LNCAP (cell line): ENCODE data around the gene TBXAS1.

ENCODE experiments used
- CTCF ChIP-seq: fragments of 450-650 bp; IDR thresholded peaks from 2 replicates; pipeline ENCODE4 v1.5.1; 2017; ENCODE audit warnings: mild to moderate bottlenecking

TBXAS1 gene

GRCh38 chr7:139886206-139886605 is 57.1 kb downstream of the TBXAS1 start:
- TF ChIP-seq CTCF, result no peak

- no peak for TF ChIP-seq CTCF
Observed at GRCh38 chr7:139886899-139887298, 57.8 kb downstream of the TBXAS1 start.

- TF ChIP-seq CTCF, result no peak
Observed at GRCh38 chr7:139887992-139888481, 59.0 kb downstream of the TBXAS1 start.

GRCh38 chr7:139889186-139889871 is 60.3 kb downstream of the TBXAS1 start:
- TF ChIP-seq CTCF, result no peak

- TF ChIP-seq CTCF, result no peak
Observed at GRCh38 chr7:139893461-139893860, 64.4 kb downstream of the TBXAS1 start.

- TF ChIP-seq CTCF, result no peak
Observed at GRCh38 chr7:139893999-139894398, 64.9 kb downstream of the TBXAS1 start.

GRCh38 chr7:139895141-139895829 is 66.2 kb downstream of the TBXAS1 start:
- TF ChIP-seq CTCF, result no peak
